Fibroblast of the aortic adventitia (primary cell): ENCODE results near the gene VAMP4. TPM values are rescaled to one million over a fixed set of nuclear protein-coding genes. Genes with fewer than 3 reads are reported as not detected.

Source experiments
- DNase-seq: peaks from one replicate; pipeline ENCODE4 v3.0.0-alpha.2; 2010; ENCODE audit warnings: low read depth
- H3K4me3 ChIP-seq: 2 replicates; pipeline ENCODE4 v1.5.1; 2011; ENCODE audit warnings: low read depth, mild to moderate bottlenecking, control low read depth, low read length, moderate library complexity
- small RNA-seq: library from RNA; depleted of rRNA; stranded (forward); fragments of <200 nt; gene quantifications from one replicate; pipeline ENCODE3, GENCODE V24; 2012
- total RNA-seq: library from RNA; depleted of rRNA; stranded (reverse); fragments of >200 nt; gene quantifications from 2 replicates; pipeline ENCODE4 v1.2.3, GENCODE V29; 2012; ENCODE audit warnings: low replicate concordance
- TF ChIP-seq, protein P1 (sequence below): IDR thresholded peaks from 2 replicates; pipeline ENCODE4 v1.5.1; 2011; ENCODE audit warnings: mild to moderate bottlenecking, low read length, control low read depth, inconsistent platforms; ENCODE audit not compliant: insufficient read depth

Gene VAMP4
- total RNA-seq, 1 donor, result 10.7 TPM

DNA sequence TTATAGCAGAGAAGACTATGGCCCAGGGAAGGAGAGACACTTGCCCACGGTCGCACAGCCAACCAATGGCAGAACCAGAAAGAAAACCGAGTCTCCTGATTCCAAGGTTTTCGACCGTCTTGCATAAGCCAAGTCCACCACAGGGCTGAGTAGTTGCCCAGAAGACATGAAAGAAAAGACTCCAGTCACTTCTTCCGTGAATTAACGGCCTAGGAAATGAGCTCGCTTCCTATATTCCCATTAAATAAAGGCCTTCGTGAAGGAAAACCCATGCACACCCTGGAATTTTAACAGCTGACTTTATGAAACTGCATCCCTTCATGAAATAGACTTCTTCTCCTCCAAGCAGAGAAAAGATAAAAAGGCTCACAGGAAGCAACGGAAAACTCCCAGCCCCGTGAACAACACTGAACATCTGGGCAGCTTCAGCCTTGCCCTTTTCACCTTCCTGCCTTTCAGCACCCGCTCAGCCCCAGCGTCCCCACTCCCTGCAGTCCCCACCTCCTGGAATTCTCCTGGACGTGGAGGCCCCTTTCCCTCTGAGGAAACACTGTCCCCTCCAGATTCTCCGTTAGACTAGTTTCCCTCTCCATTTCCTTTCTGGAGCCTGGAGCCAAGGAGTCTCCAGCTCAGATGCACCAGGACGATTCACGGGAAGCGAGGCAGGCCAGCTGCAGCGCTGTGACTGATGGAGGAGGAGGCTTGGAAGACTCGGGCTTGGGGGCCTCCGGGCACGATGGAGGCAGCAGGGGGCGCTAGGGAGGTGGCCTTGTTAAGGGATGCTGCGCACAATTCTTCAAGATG is 86.7 kb downstream of the VAMP4 start:
- TF ChIP-seq, protein P1, sequence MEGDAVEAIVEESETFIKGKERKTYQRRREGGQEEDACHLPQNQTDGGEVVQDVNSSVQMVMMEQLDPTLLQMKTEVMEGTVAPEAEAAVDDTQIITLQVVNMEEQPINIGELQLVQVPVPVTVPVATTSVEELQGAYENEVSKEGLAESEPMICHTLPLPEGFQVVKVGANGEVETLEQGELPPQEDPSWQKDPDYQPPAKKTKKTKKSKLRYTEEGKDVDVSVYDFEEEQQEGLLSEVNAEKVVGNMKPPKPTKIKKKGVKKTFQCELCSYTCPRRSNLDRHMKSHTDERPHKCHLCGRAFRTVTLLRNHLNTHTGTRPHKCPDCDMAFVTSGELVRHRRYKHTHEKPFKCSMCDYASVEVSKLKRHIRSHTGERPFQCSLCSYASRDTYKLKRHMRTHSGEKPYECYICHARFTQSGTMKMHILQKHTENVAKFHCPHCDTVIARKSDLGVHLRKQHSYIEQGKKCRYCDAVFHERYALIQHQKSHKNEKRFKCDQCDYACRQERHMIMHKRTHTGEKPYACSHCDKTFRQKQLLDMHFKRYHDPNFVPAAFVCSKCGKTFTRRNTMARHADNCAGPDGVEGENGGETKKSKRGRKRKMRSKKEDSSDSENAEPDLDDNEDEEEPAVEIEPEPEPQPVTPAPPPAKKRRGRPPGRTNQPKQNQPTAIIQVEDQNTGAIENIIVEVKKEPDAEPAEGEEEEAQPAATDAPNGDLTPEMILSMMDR, result peak; percentile 73
- H3K4me3 ChIP-seq, result peak overlapping the region; percentile 37
- DNase-seq, result peak; percentile 76

DNA sequence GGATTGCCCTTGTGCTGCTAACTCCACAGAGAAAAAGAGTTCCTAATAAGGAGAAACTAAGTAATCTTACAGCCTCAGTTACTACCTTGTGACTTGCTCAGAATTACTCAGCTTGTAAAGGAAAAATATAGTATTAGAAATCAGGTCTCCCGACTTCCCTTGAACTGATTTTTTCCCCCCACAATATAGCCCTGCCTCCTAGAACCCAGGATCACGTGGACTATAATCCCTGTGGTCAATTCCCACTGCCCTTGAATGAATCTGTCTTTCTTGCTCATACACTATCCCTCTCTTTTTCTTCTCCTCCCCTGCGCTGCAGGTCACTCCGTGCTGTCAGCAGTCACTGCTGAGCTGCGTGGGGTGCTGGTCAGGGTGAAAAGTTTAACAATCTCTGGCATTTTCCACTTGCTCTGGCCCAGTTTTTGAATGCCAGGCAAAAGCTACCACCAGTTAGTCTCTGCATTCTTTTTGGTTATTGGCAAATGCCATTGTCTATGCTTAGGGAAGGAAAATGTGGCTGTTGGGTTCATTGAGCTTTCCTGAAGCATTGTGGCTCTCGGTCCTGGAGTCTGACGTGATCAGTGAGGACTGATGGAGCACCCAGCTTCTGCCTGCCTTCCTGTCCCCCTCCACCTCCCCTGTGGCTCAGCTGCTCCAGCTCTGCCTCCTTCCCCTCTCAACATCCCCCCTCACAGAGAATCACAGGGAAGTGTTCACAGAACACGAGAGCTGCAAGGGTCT is 87.5 kb downstream of the VAMP4 start:
- TF ChIP-seq, protein P1, result no peak
- peak; percentile 52 for DNase-seq
- H3K4me3 ChIP-seq, result no peak overlapping the region

DNA sequence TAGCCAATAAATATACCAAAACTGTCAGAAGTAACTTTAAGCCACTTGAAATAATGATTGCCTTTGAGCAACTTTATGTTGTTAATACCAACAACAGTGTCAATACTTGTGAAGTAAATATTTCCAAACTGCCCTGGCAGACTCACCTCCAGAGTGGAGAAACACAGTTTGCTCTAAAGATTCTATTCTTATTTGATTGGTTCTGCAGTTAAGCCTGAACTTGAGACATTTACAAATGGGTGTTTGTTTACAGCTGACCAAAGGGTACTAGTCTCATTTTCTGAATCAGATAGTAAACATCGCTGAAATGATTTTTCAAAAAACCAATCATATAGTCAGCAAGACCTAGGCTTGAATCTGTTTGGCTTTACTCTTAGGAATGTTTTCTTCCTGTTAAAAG is 88.1 kb downstream of the VAMP4 start:
- H3K4me3 ChIP-seq, result no peak overlapping the region
- TF ChIP-seq, protein P1, result no peak
- peak; percentile 4 for DNase-seq

DNA sequence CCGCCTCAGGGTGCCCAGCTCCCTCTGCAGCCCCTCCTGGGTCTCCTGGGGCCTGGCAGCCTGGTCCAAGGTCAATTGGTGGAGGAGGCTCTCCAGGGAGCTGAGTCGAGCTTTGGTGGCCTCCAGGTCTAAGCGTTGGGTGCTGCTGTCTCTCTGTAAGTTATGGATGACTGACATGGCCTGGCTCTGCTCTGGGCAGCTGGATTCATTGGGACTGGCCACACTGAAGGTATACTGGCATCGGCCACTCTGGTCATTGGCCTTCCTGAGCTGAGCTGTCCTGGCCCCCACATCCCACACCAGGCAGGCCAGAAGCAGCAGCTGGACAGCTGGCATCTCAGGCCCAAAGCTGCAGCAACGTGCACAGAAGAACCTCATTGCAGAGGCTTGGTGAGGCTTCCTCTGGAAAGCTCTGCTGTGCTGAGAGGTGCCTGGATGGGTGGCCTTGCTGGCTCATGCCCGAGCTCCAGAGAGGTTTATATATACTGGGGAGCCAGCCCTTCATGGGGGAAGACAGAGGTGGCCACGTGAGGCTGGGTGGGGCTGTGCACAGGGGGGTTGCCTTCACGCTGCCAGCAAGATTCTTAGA is 89.5 kb downstream of the VAMP4 start, which contains the start of gene MYOC:
Gene MYOC, minus strand, starts transcription at position 455 of the 589 bp plus-strand sequence. Its CDS starts 77 bp downstream, at position 378.
- DNase-seq, result no peak
- no peak within 1 kb of the TSS for H3K4me3 ChIP-seq
- TF ChIP-seq, protein P1, result no peak

Small RNA genes within 50 kb of the gene (small RNA-seq; reads per million reads assigned to genes)
- gene RF00601, result not detected

Other genes starting within 250 kb of the VAMP4 start
- not detected in 2 replicates for gene MYOCOS, start 119.8 kb downstream of the VAMP4 start, total RNA-seq
- gene MYOC, start 89.4 kb downstream of the VAMP4 start, total RNA-seq, result 0.36 and 3.8 TPM in 2 replicates
- gene METTL13, start 39.6 kb upstream of the VAMP4 start, total RNA-seq, result 15.8 and 19.6 TPM in 2 replicates
- gene DNM3, start 99.4 kb upstream of the VAMP4 start, total RNA-seq, result 2.0 and 2.1 TPM in 2 replicates